H1 (cell line): ENCODE data around the gene SEC16A. TPM values are rescaled to one million over a fixed set of nuclear protein-coding genes. Genes with fewer than 3 reads are reported as not detected.

Experiments used
- CTCF ChIA-PET: fragments of 300-600 bp; sonication (Branson Sonifier 250); formaldehyde crosslinking; loops from one replicate; lab custom pipeline; 2021; ENCODE audit not compliant: partially characterized antibody; lab: Charles Lee
- POLR2A ChIA-PET: fragments of 300-600 bp; sonication (Branson Sonifier 250); formaldehyde crosslinking; loops from one replicate; lab custom pipeline; 2021; ENCODE audit warnings: inconsistent platforms; ENCODE audit not compliant: partially characterized antibody; lab: Charles Lee
- DNase-seq, 2 experiments: peaks; one replicate each; pipeline versions ENCODE4 v3.0.0 to v3.0.0-alpha.2; 2010 to 2022; ENCODE audit warnings: low spot score in 2 of 2, low read depth in 1 of 2, mixed read lengths in 1 of 2
- FAIRE-seq: peaks from 2 replicates; lab custom pipeline; 2011; peaks lifted over from hg19 to GRCh38; lab: Jason Lieb, UNC
- H2AFZ ChIP-seq: 2 replicates; pipeline ENCODE4 v1.8.1; 2012; ENCODE audit warnings: low read length, inconsistent platforms
- H2AK5ac ChIP-seq: 2 replicates; pipeline ENCODE4 v1.6.1; 2013; ENCODE audit warnings: low read depth, low read length
- H2BK120ac ChIP-seq: replicated peaks from 2 replicates; pipeline ENCODE3; 2013; ENCODE audit warnings: low read depth, low read length, inconsistent platforms
- H2BK12ac ChIP-seq: 2 replicates; pipeline ENCODE4 v1.6.1; 2013; ENCODE audit warnings: low read depth, low read length
- H2BK15ac ChIP-seq: 2 replicates; pipeline ENCODE4 v1.6.1; 2013; ENCODE audit warnings: low read length
- H2BK20ac ChIP-seq: 2 replicates; pipeline ENCODE4 v1.6.1; 2013; ENCODE audit warnings: low read length
- H2BK5ac ChIP-seq: 2 replicates; pipeline ENCODE4 v1.6.1; 2013; ENCODE audit warnings: low read depth, low read length
- H3K14ac ChIP-seq: 2 replicates; pipeline ENCODE4 v1.6.1; 2013; ENCODE audit warnings: inconsistent platforms; ENCODE audit not compliant: insufficient read length
- H3K18ac ChIP-seq: 2 replicates; pipeline ENCODE4 v1.6.1; 2013; ENCODE audit warnings: low read length; ENCODE audit errors: extremely low read depth
- H3K23ac ChIP-seq: 2 replicates; pipeline ENCODE4 v1.6.1; 2013; ENCODE audit warnings: inconsistent platforms; ENCODE audit not compliant: insufficient read length
- H3K23me2 ChIP-seq: 2 replicates; pipeline ENCODE4 v1.6.1; 2013; ENCODE audit warnings: low read depth, low read length
- H3K27ac ChIP-seq: 2 replicates; pipeline ENCODE4 v1.6.1; 2011; ENCODE audit warnings: low read depth, low read length, inconsistent platforms
- H3K27me3 ChIP-seq, 4 experiments: replicated peaks in 1 of 4; 1 replicate in 1 of 4; 2 replicates in 3 of 4; pipeline versions ENCODE4 v1.6.1 to v1.8.1; 2011 to 2013; ENCODE audit warnings: low read length in 3 of 4, mild to moderate bottlenecking in 3 of 4, inconsistent platforms in 2 of 4, mixed read lengths in 2 of 4, moderate library complexity in 1 of 4; ENCODE audit not compliant: control insufficient read depth in 3 of 4, insufficient read depth in 3 of 4; ENCODE audit errors: extremely low read depth in 1 of 4
- H3K36me3 ChIP-seq, 4 experiments: 2 replicates each; pipeline versions ENCODE4 v1.6.1 to v1.8.1; 2011 to 2013; ENCODE audit warnings: mild to moderate bottlenecking in 4 of 4, low read length in 3 of 4, moderate library complexity in 2 of 4, control low read depth in 1 of 4, inconsistent platforms in 1 of 4; ENCODE audit not compliant: insufficient read depth in 4 of 4, control insufficient read depth in 2 of 4
- H3K4ac ChIP-seq: replicated peaks from 2 replicates; pipeline ENCODE3; 2013; ENCODE audit warnings: low read length, low read depth, mixed read lengths, inconsistent platforms; ENCODE audit not compliant: insufficient read length
- H3K4me1 ChIP-seq, 4 experiments: replicated peaks in 1 of 4; 1 replicate in 1 of 4; 2 replicates in 3 of 4; pipeline versions ENCODE4 v1.6.1 to v1.8.1; 2011 to 2013; ENCODE audit warnings: low read length in 3 of 4, inconsistent platforms in 2 of 4, mixed read lengths in 1 of 4; ENCODE audit not compliant: insufficient read depth in 4 of 4, control insufficient read depth in 3 of 4
- H3K4me2 ChIP-seq, 2 experiments: 2 replicates each; pipeline versions ENCODE4 v1.6.1 to v1.8.1; 2011 to 2013; ENCODE audit warnings: low read depth in 2 of 2, low read length in 2 of 2, control low read depth in 1 of 2, inconsistent platforms in 1 of 2, mild to moderate bottlenecking in 1 of 2; ENCODE audit not compliant: insufficient read depth in 1 of 2
- H3K4me3 ChIP-seq, 4 experiments: fragments of 200-600, 300-600 bp in 1 of 4; sonication (generic), shearing (Covaris generic), sonication (Bioruptor Twin) in 1 of 4; 2 replicates each; pipeline versions ENCODE4 v1.5.1 to v1.8.1; 2011 to 2016; ENCODE audit warnings: low read length in 4 of 4, low read depth in 3 of 4, control low read depth in 2 of 4, inconsistent platforms in 2 of 4, mild to moderate bottlenecking in 2 of 4, mixed read lengths in 1 of 4, moderate library complexity in 1 of 4; ENCODE audit not compliant: insufficient read depth in 2 of 4; ENCODE audit errors: extremely low read depth in 1 of 4
- H3K56ac ChIP-seq: replicated peaks from 2 replicates; pipeline ENCODE3; 2013; ENCODE audit warnings: low read depth, mild to moderate bottlenecking, mixed read lengths, low read length, inconsistent platforms; ENCODE audit not compliant: insufficient read length
- H3K79me1 ChIP-seq: 2 replicates; pipeline ENCODE4 v1.6.1; 2013; ENCODE audit warnings: low read depth, low read length, control low read depth
- H3K79me2 ChIP-seq, 2 experiments: 2 replicates each; pipeline versions ENCODE4 v1.6.1 to v1.8.1; 2012 to 2013; ENCODE audit warnings: low read length in 2 of 2, mild to moderate bottlenecking in 2 of 2, inconsistent platforms in 1 of 2; ENCODE audit not compliant: insufficient read depth in 2 of 2, control insufficient read depth in 1 of 2
- H3K9ac ChIP-seq, 4 experiments: replicated peaks in 1 of 4; 1 replicate in 1 of 4; 2 replicates in 3 of 4; pipeline versions ENCODE4 v1.6.1 to v1.8.1; 2011 to 2013; ENCODE audit warnings: low read depth in 3 of 4, low read length in 3 of 4, control low read depth in 2 of 4, mild to moderate bottlenecking in 2 of 4, moderate library complexity in 2 of 4, inconsistent platforms in 1 of 4; ENCODE audit errors: extremely low read depth in 1 of 4
- H3K9me3 ChIP-seq, 2 experiments: 2 replicates each; pipeline versions ENCODE4 v1.6.1 to v1.8.1; 2012 to 2013; ENCODE audit warnings: mild to moderate bottlenecking in 2 of 2, moderate library complexity in 2 of 2, control low read depth in 1 of 2, inconsistent platforms in 1 of 2, low read depth in 1 of 2, low read length in 1 of 2, mixed read lengths in 1 of 2; ENCODE audit not compliant: insufficient read depth in 2 of 2
- H4K20me1 ChIP-seq, 2 experiments: replicated peaks in 1 of 2; 2 replicates each; pipeline versions ENCODE3 to v1.8.1; 2011 to 2013; ENCODE audit warnings: inconsistent platforms in 2 of 2, low read length in 2 of 2, mild to moderate bottlenecking in 1 of 2; ENCODE audit not compliant: insufficient read depth in 2 of 2, control insufficient read depth in 1 of 2
- H4K5ac ChIP-seq: 2 replicates; pipeline ENCODE4 v1.6.1; 2013; ENCODE audit warnings: low read length, low read depth, mixed read lengths, inconsistent platforms; ENCODE audit not compliant: insufficient read length
- H4K8ac ChIP-seq: 2 replicates; pipeline ENCODE4 v1.8.0; 2013; ENCODE audit warnings: mild to moderate bottlenecking, moderate library complexity, low read length, inconsistent platforms; ENCODE audit not compliant: insufficient read depth; ENCODE audit errors: extremely low read depth
- H4K91ac ChIP-seq: replicated peaks from 2 replicates; pipeline ENCODE3; 2013; ENCODE audit warnings: low read length, mixed read lengths, inconsistent platforms; ENCODE audit not compliant: insufficient read length
- ATF3 ChIP-seq: IDR thresholded peaks from 2 replicates; pipeline ENCODE4 v1.6.1; 2011; ENCODE audit warnings: low read depth, mild to moderate bottlenecking, low read length; ENCODE audit not compliant: insufficient read depth
- EP300 ChIP-seq, 2 experiments: IDR thresholded peaks; 1 replicate in 1 of 2; 2 replicates in 1 of 2; pipeline ENCODE4 v1.6.1; 2011 to 2012; ENCODE audit warnings: low read depth in 2 of 2, low read length in 2 of 2, mild to moderate bottlenecking in 2 of 2, borderline replicate concordance in 1 of 2, inconsistent platforms in 1 of 2, moderate library complexity in 1 of 2
- FOSL1 ChIP-seq: IDR thresholded peaks from 2 replicates; pipeline ENCODE4 v1.6.1; 2011; ENCODE audit warnings: mild to moderate bottlenecking, low read depth, low read length, moderate library complexity; ENCODE audit not compliant: insufficient read depth
- KDM5A ChIP-seq: fragments of 200-600 bp; IDR thresholded peaks from 2 replicates; pipeline ENCODE4 v1.7.1; 2012; ENCODE audit warnings: mild to moderate bottlenecking, low read length, inconsistent platforms, mixed read lengths
- NANOG ChIP-seq: IDR thresholded peaks from 2 replicates; pipeline ENCODE4 v1.6.1; 2011; ENCODE audit warnings: low read length, low read depth, mild to moderate bottlenecking, inconsistent platforms; ENCODE audit not compliant: insufficient read depth, poor library complexity, severe bottlenecking
- RAD21 ChIP-seq, 2 experiments: IDR thresholded peaks in 1 of 2; conservative IDR thresholded peaks in 1 of 2; 2 replicates each; pipeline ENCODE4 v1.6.1; 2011; ENCODE audit warnings: low read depth in 2 of 2, low read length in 2 of 2, improper control_type of control experiment in 1 of 2, inconsistent platforms in 1 of 2, mild to moderate bottlenecking in 1 of 2, moderate library complexity in 1 of 2
- RBBP5 ChIP-seq: IDR thresholded peaks from 2 replicates; pipeline ENCODE4 v1.7.1; 2012; ENCODE audit warnings: low read depth, mild to moderate bottlenecking, inconsistent platforms, low read length, moderate library complexity, borderline replicate concordance
- SRF ChIP-seq: IDR thresholded peaks from 2 replicates; pipeline ENCODE4 v1.6.1; 2011; ENCODE audit warnings: mild to moderate bottlenecking, low read depth, low read length, moderate library complexity
- TAF1 ChIP-seq: IDR thresholded peaks from 2 replicates; pipeline ENCODE4 v1.6.1; 2011; ENCODE audit warnings: mild to moderate bottlenecking, low read depth, low read length
- TBP ChIP-seq: IDR thresholded peaks from 2 replicates; pipeline ENCODE4 v1.6.1; 2011; ENCODE audit warnings: low read depth, low read length, improper control_type of control experiment
- whole genome bisulfite sequencing, 2 experiments: shearing (Covaris generic) in 1 of 2; methylation state at CpG; one replicate each; pipeline versions ENCODE4 v1.1.6 to v1.1.7; 2013 to 2015; ENCODE audit warnings: low lambda C conversion rate in 2 of 2, mixed read lengths in 2 of 2, inconsistent platforms in 1 of 2, low coverage in 1 of 2, missing lambda C conversion rate in 1 of 2; ENCODE audit not compliant: insufficient replicate concordance in 2 of 2, insufficient coverage in 1 of 2, insufficient read length in 1 of 2; ENCODE audit errors: extremely low coverage in 1 of 2, missing lambda C conversion rate in 1 of 2; 5-methylcytosine and 5-hydroxymethylcytosine counted together
- polyA plus RNA-seq, 7 experiments: library from polyadenylated mRNA; depleted of rRNA in 3 of 7; stranded (reverse) in 5 of 7; unstranded in 2 of 7; fragments of >200 nt in 5 of 7; fragments of 200-250 nt in 2 of 7; gene quantifications; 1 replicate in 5 of 7; 2 replicates in 1 of 7; 4 replicates in 1 of 7; pipeline versions ENCODE4 v1.2.1 to v1.2.3, GENCODE V29; 2011 to 2013; ENCODE audit warnings: missing spikeins in 2 of 7, mixed read lengths in 2 of 7
- total RNA-seq: library from RNA; stranded (reverse); fragmentation: NEBNext Ultra II Directional; extraction: Animal tissue kit (Norgen Biotek cat#: 25700); gene quantifications from 2 replicates; pipeline ENCODE4 v1.2.1, GENCODE V29; 2021
- TF ChIP-seq, protein P1 (sequence below): IDR thresholded peaks from 2 replicates; pipeline ENCODE4 v1.6.1; 2012; ENCODE audit warnings: low read length, inconsistent platforms

The SEC16A gene
- total and polyA plus RNA-seq, 2 of the 8 experiments (the other 6 are each of a cell fraction or from before 2014, with no cell fraction given): 21.6 to 49.0 TPM

DNA sequence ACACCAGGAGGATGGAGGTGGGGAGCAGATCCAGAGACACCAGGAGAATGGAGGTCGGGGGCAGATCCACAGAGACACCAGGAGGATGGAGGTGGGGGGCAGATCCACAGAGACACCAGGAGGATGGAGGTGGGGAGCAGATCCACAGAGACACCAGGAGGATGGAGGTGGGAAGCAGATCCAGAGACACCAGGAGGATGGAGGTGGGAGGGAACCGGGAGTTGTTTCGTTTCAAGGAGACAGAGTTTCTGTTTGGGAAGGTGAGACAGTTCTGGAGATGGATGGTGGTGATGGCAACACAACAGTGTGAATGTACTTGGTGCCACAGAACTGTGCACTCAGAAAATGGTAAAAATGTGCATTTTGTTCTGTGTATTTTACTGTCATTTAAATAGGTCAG, 34.2 kb downstream of the SEC16A start:
- no peak overlapping the region for H4K5ac ChIP-seq
- H3K4ac ChIP-seq: no peak overlapping the region
- ChIA-PET CTCF (no interaction called here), POLR2A (interaction anchor here (1.8 kb wide), 1 partner anchor 9 kb away, joined by 5 read pairs; the partner anchor contains the start of gene INPP5E)
- no peak overlapping the region for H2BK15ac ChIP-seq
- no peak overlapping the region for H4K8ac ChIP-seq
- no peaks in the 10 kb centered on the region for H3K79me2 ChIP-seq
- H3K27me3 ChIP-seq: no peaks in the 10 kb centered on the region
- H3K9ac ChIP-seq: no peak overlapping the region
- FAIRE-seq: no peak
- 89% methylated on average over 3 of the region's 3 CpGs; no CpG with 5 or more reads in 1 of the 2 experiments for WGBS, 2 experiments
- DNase-seq: no peak
- H3K14ac ChIP-seq: no peak overlapping the region
- no peak overlapping the region for H2BK20ac ChIP-seq
- no peak overlapping the region for H2BK12ac ChIP-seq
- no peak overlapping the region for H3K18ac ChIP-seq
- H2AFZ ChIP-seq: no peak overlapping the region
- no peaks in the 10 kb centered on the region for H3K23me2 ChIP-seq
- no peaks in the 10 kb centered on the region for H3K79me1 ChIP-seq
- peaks cover 23 to 52% (median 36%) of the 10 kb centered on the region in 4 experiments for H3K36me3 ChIP-seq
- no peak overlapping the region for H3K4me2 ChIP-seq
- H3K4me3 ChIP-seq: no peak overlapping the region
- H2AK5ac ChIP-seq: no peak overlapping the region
- H4K91ac ChIP-seq: no peak overlapping the region
- no peak overlapping the region for H3K23ac ChIP-seq
- H2BK120ac ChIP-seq: no peak overlapping the region
- no peaks in the 10 kb centered on the region for H3K9me3 ChIP-seq
- H3K4me1 ChIP-seq: no peaks in the 10 kb centered on the region
- H2BK5ac ChIP-seq: no peak overlapping the region
- no peak overlapping the region for H3K27ac ChIP-seq
- peaks cover 0 to 11% of the 10 kb centered on the region in 2 experiments for H4K20me1 ChIP-seq
- no peak overlapping the region for H3K56ac ChIP-seq
- TF ChIP-seq RAD21 (IDR thresholded peaks at IDR 0.05 in 1 of 2, conservative IDR thresholded peaks at IDR 0.05 in 1 of 2; ENCODE audit: low read depth in 2 of 2, low read length in 2 of 2) (no peak), EP300 (IDR thresholded peaks at IDR 0.05; ENCODE audit: borderline replicate concordance in 1 of 2, low read depth in 2 of 2, low read length in 2 of 2) (no peak), ATF3 (no peak), SRF (no peak), NANOG (no peak), TBP (no peak), KDM5A (no peak), TAF1 (no peak), FOSL1 (no peak), RBBP5 (no peak)
- TF ChIP-seq, protein P1, sequence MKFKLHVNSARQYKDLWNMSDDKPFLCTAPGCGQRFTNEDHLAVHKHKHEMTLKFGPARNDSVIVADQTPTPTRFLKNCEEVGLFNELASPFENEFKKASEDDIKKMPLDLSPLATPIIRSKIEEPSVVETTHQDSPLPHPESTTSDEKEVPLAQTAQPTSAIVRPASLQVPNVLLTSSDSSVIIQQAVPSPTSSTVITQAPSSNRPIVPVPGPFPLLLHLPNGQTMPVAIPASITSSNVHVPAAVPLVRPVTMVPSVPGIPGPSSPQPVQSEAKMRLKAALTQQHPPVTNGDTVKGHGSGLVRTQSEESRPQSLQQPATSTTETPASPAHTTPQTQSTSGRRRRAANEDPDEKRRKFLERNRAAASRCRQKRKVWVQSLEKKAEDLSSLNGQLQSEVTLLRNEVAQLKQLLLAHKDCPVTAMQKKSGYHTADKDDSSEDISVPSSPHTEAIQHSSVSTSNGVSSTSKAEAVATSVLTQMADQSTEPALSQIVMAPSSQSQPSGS: no peak
